PC-9 (cell line): ENCODE data around the gene RALGAPB.

Source experiments
- CTCF ChIP-seq: fragments of 200-600 bp; sonication (generic); conservative IDR thresholded peaks from 2 replicates; pipeline ENCODE4 v1.6.1; 2017; ENCODE audit warnings: mixed run types, antibody characterized with exemption, mild to moderate bottlenecking, moderate library complexity
- EZH2 ChIP-seq: fragments of 200-600 bp; sonication (generic); IDR thresholded peaks from 2 replicates; pipeline ENCODE4 v1.8.0; 2017; ENCODE audit warnings: antibody characterized with exemption, low read depth

GRCh38 chr20:38445901-38446425, 26.7 kb upstream of the RALGAPB start:
- no peak for TF ChIP-seq CTCF
- TF ChIP-seq EZH2: no peak
